K562 (cell line): Measurements from ENCODE around the gene AGPAT2. TPM values are rescaled to one million over a fixed set of nuclear protein-coding genes. Genes with fewer than 3 reads are reported as not detected.

Source experiments
- BCL6 ChIP-seq: fragments of 250-450 bp; sonication (Bioruptor Pico); IDR thresholded peaks from 2 replicates; pipeline ENCODE4 v1.4.0; 2020
- CC2D1A ChIP-seq: fragments of 450-650 bp; IDR thresholded peaks from 2 replicates; pipeline ENCODE4 v1.6.1; 2017; ENCODE audit warnings: mild to moderate bottlenecking
- CCAR2 ChIP-seq: fragments of 200-400 bp; formaldehyde crosslinking; IDR thresholded peaks from 2 replicates; pipeline ENCODE4 v1.6.1; 2017; ENCODE audit warnings: mild to moderate bottlenecking, low read depth, low read length
- CSDE1 ChIP-seq, 2 experiments: fragments of 450-650 bp; IDR thresholded peaks; 2 replicates each; pipeline ENCODE4 v1.6.1; 2016; ENCODE audit warnings: mild to moderate bottlenecking in 1 of 2
- CTBP1 ChIP-seq: fragments of 450-650 bp; IDR thresholded peaks from 2 replicates; pipeline ENCODE4 v1.6.1; 2016; ENCODE audit warnings: borderline replicate concordance
- FOXA3 ChIP-seq, 2 experiments: fragments of 450-650 bp in 1 of 2; sonication (generic) in 1 of 2; formaldehyde crosslinking; IDR thresholded peaks in 1 of 2; conservative IDR thresholded peaks in 1 of 2; 2 replicates each; pipeline versions ENCODE4 v1.4.0 to v1.8.0; 2020 to 2022; ENCODE audit warnings: mild to moderate bottlenecking in 2 of 2, missing genetic modification reagents in 1 of 2
- GTF2B ChIP-seq: IDR thresholded peaks from 2 replicates; pipeline ENCODE4 v1.6.1; 2011; ENCODE audit not compliant: insufficient read length; ENCODE audit errors: extremely low read depth
- HNRNPL ChIP-seq: fragments of 200-400 bp; formaldehyde crosslinking; IDR thresholded peaks from 2 replicates; pipeline ENCODE4 v1.6.1; 2017; ENCODE audit warnings: low read depth, mild to moderate bottlenecking, low read length
- KLF1 ChIP-seq: fragments of 450-650 bp; IDR thresholded peaks from 2 replicates; pipeline ENCODE4 v1.6.1; 2016; ENCODE audit warnings: missing genetic modification characterization, missing compliant biosample characterization
- MAFG ChIP-seq: fragments of 450-650 bp; conservative IDR thresholded peaks from 2 replicates; pipeline ENCODE4 v1.6.1; 2016; ENCODE audit warnings: missing genetic modification characterization, missing compliant biosample characterization
- MLX ChIP-seq, 2 experiments: fragments of 450-650 bp in 1 of 2; sonication (generic) in 1 of 2; formaldehyde crosslinking; conservative IDR thresholded peaks; 2 replicates each; pipeline versions ENCODE4 v1.4.0 to v1.8.1; 2020 to 2022; ENCODE audit warnings: mild to moderate bottlenecking in 1 of 2, missing genetic modification reagents in 1 of 2
- MTA2 ChIP-seq: fragments of 450-650 bp; IDR thresholded peaks from 2 replicates; pipeline ENCODE4 v1.6.1; 2016; ENCODE audit warnings: low read depth
- STAT5B ChIP-seq: fragments of 250-450 bp; sonication (Bioruptor Pico); IDR thresholded peaks from 2 replicates; pipeline ENCODE4 v1.8.0; 2021; ENCODE audit warnings: mild to moderate bottlenecking, inconsistent platforms
- TEAD4 ChIP-seq, 2 experiments: sonication (generic) in 1 of 2; formaldehyde crosslinking in 1 of 2; IDR thresholded peaks; 2 replicates each; pipeline versions ENCODE4 v1.6.1 to v1.8.0; 2012 to 2022; ENCODE audit warnings: borderline replicate concordance in 1 of 2, inconsistent platforms in 1 of 2, low read length in 1 of 2, mild to moderate bottlenecking in 1 of 2, missing genetic modification reagents in 1 of 2
- ZBTB2 ChIP-seq: fragments of 450-650 bp; IDR thresholded peaks from 2 replicates; pipeline ENCODE4 v1.6.1; 2016; ENCODE audit warnings: antibody characterized with exemption
- ZKSCAN3 ChIP-seq: fragments of 250-450 bp; sonication (Bioruptor Pico); IDR thresholded peaks from 2 replicates; pipeline ENCODE4 v1.4.0; 2020
- ZNF282 ChIP-seq: sonication (generic); formaldehyde crosslinking; IDR thresholded peaks from 2 replicates; pipeline ENCODE4 v1.8.1; 2023; ENCODE audit warnings: missing genetic modification reagents
- ZNF398 ChIP-seq: fragments of 250-450 bp; sonication (Bioruptor Pico); IDR thresholded peaks from 2 replicates; pipeline ENCODE4 v1.8.0; 2021; ENCODE audit warnings: moderate library complexity, mild to moderate bottlenecking, inconsistent platforms
- ZNF431 ChIP-seq: sonication (generic); formaldehyde crosslinking; IDR thresholded peaks from 2 replicates; pipeline ENCODE4 v1.8.0; 2022; ENCODE audit warnings: mild to moderate bottlenecking, missing genetic modification reagents
- polyA plus RNA-seq, 8 experiments: library from polyadenylated mRNA; depleted of rRNA in 4 of 8; stranded (reverse) in 5 of 8; unstranded in 3 of 8; fragments of >200 nt; fragmentation: Nextera tagmentation in 2 of 8; fragmentation: Illumina TruSeq in 1 of 8; extraction: Ambion mirVana in 2 of 8; extraction: Trizol in 1 of 8; gene quantifications; 2 replicates each; pipeline versions ENCODE4 v1.2.1 to v1.2.3, GENCODE V29; 2011 to 2014; ENCODE audit warnings: inconsistent platforms in 1 of 8, missing spikeins in 1 of 8
- total RNA-seq, 7 experiments: library from RNA; depleted of rRNA in 6 of 7; stranded (reverse); fragments of >200 nt in 6 of 7; fragmentation: Illumina TruSeq in 2 of 7; extraction: Trizol in 2 of 7; gene quantifications; 2 replicates each; pipeline versions ENCODE4 v1.2.1 to v1.2.3, GENCODE V29; 2011 to 2021; ENCODE audit warnings: low replicate concordance in 1 of 7
- TF ChIP-seq, protein P1 (sequence below): sonication (generic); formaldehyde crosslinking; IDR thresholded peaks from 2 replicates; pipeline ENCODE4 v1.8.0; 2022; ENCODE audit warnings: missing genetic modification reagents, mild to moderate bottlenecking, borderline replicate concordance
- TF ChIP-seq, protein P2 (sequence below): sonication (generic); IDR thresholded peaks from 2 replicates; pipeline ENCODE4 v1.6.1; 2016

Gene AGPAT2
- total and polyA plus RNA-seq, 9 of the 15 experiments (the other 6 are each of a cell fraction or from before 2014, with no cell fraction given) = 0.13 to 54.5 (median 23.9) TPM

DNA sequence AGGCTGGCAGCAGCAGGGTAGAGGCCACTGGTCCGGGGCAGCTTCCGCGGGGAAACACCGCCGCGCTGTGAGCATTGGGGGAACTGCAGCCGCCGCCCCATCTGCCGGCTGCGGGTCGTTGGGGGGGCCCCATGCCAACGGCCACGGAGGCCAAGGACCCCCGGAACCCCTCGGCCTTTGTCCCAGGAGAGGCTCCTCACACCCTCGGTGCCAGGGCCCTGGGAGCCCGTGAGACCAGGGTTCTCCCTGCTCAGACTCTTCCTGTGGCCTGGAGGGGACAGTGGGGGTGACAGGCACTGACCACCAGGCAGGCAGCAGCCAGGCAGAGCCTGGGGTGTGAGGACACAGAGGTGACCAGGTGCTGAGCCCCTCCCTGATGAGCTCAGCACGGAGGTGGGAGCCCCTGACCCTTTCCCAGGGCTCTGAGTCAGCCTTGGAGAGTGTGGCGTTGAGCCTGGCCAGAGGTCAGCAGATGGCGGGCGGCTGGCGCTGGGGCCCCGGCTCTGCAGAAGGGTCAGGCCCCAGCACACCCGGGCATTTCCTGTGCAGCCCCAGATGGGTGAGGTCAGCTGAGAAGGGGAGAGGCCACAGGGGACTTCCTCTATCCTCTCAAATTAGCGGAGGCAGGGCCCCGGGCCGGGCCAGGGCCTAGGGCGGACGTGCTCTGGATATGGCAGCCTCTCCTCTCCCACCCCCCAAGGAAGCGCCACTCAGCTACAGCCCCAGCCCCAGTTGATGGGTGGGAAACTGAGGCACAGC is 42.5 kb downstream of the AGPAT2 start (continued):
- TF ChIP-seq, protein P1, sequence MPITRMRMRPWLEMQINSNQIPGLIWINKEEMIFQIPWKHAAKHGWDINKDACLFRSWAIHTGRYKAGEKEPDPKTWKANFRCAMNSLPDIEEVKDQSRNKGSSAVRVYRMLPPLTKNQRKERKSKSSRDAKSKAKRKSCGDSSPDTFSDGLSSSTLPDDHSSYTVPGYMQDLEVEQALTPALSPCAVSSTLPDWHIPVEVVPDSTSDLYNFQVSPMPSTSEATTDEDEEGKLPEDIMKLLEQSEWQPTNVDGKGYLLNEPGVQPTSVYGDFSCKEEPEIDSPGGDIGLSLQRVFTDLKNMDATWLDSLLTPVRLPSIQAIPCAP (CRISPR knock-in tag) = no peak
- TF ChIP-seq FOXA3 (CRISPR knock-in tag; conservative IDR thresholded peaks at IDR 0.05 in 1 of 2, IDR thresholded peaks at IDR 0.05 in 1 of 2) = peak in 1 of 2 experiments; percentile 55; a peak in 1 of 4 replicates
- TF ChIP-seq BCL6 (CRISPR knock-in tag) = no peak
- no peak for TF ChIP-seq MAFG (tag)
- no peak for TF ChIP-seq CSDE1 (IDR thresholded peaks at IDR 0.05)
- no peak for TF ChIP-seq MTA2
- no peak for TF ChIP-seq TEAD4 (IDR thresholded peaks at IDR 0.05; ENCODE audit: low read length)
- no peak for TF ChIP-seq TEAD4 (CRISPR knock-in tag; IDR thresholded peaks at IDR 0.05; ENCODE audit: borderline replicate concordance)
- 0 out of 2 replicates have a peak, but pooled peaks have one; percentile 56 for TF ChIP-seq ZNF282 (CRISPR knock-in tag)
- TF ChIP-seq MLX (CRISPR knock-in tag; conservative IDR thresholded peaks at IDR 0.05) = no peak
- TF ChIP-seq ZNF398 = no peak
- TF ChIP-seq KLF1 (tag) = peak; percentile 84
- TF ChIP-seq ZKSCAN3 (CRISPR knock-in tag) = no peak
- peak; percentile 35; the same call in 1 of the 2 replicates for TF ChIP-seq ZBTB2
- no peak for TF ChIP-seq GTF2B
- peak; percentile 65; the same call in 1 of the 2 replicates for TF ChIP-seq CTBP1
- no peak for TF ChIP-seq ZNF431 (CRISPR knock-in tag)
- no peak for TF ChIP-seq STAT5B
- TF ChIP-seq CC2D1A = peak; percentile 27; the same call in 1 of the 2 replicates
- TF ChIP-seq, protein P2, sequence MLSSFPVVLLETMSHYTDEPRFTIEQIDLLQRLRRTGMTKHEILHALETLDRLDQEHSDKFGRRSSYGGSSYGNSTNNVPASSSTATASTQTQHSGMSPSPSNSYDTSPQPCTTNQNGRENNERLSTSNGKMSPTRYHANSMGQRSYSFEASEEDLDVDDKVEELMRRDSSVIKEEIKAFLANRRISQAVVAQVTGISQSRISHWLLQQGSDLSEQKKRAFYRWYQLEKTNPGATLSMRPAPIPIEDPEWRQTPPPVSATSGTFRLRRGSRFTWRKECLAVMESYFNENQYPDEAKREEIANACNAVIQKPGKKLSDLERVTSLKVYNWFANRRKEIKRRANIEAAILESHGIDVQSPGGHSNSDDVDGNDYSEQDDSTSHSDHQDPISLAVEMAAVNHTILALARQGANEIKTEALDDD = no peak
- peak; percentile 98 for TF ChIP-seq HNRNPL
- TF ChIP-seq CCAR2 = no peak
